HG03196 (cell line): ENCODE data around the gene VTI1A.

Experiments
- ATAC-seq: cut with Tn5 transposase; IDR thresholded peaks from one replicate; pipeline ENCODE4 v1.9.1; 2021; ENCODE audit not compliant: unreplicated experiment

Gene VTI1A

DNA sequence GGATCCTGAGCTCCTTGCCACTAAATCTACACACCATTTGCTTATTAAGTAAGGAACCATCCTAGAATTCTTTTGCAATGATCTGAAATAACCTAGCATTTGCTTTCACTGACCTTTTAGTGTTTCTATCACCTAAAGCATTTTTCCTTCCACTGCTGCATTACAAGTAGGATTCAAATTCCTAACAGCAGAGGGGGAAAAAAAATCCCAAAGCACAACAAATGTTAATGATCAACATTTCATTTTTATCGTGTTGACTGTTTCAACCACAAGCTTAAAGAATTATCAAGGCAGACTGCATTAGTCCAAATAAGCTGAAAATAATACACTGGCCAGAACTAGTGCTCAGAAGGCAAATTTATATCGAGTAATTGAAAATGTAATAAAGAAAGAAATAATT, 328.4 kb downstream of the VTI1A start:
- ATAC-seq = no peak

GRCh38 chr10:112775892-112776674, 329.1 kb downstream of the VTI1A start:
- no peak for ATAC-seq

- ATAC-seq = no peak
Observed at GRCh38 chr10:112778579-112778978, 331.6 kb downstream of the VTI1A start.

DNA sequence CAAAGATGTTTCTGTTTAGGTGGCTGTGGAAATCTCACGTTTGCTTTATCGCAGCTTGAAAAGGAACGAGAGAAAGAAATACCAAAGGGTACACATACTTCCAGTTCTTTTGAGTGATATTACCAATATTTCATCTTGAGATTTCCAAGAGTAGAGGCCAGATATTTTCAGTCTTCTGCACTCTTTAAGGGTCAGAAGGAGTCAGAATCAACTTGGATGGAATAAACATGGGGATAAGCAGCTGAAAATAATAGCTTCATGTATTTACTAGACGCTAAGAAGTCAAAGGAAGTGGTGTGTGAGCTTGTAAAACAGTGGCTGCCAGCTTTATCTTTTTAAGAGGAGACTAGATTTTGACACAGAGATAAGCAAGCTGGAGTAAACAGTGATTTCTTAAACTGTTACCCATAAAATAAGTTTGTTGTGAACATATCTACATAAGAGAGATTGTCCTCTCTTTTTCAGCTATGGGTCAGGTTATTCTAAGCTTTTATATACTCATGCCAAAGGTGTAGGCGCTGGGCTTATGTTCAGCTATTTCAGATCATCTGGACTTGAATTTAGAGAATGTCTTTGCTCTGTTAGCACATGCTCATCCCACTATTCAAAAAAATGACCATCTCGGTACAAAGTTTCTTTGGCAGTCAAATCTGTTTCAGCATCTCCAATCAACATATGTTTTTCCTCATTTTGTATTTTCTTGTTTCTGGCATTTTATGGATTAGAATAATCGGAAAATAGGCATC, 332.2 kb downstream of the VTI1A start:
- ATAC-seq = no peak

DNA sequence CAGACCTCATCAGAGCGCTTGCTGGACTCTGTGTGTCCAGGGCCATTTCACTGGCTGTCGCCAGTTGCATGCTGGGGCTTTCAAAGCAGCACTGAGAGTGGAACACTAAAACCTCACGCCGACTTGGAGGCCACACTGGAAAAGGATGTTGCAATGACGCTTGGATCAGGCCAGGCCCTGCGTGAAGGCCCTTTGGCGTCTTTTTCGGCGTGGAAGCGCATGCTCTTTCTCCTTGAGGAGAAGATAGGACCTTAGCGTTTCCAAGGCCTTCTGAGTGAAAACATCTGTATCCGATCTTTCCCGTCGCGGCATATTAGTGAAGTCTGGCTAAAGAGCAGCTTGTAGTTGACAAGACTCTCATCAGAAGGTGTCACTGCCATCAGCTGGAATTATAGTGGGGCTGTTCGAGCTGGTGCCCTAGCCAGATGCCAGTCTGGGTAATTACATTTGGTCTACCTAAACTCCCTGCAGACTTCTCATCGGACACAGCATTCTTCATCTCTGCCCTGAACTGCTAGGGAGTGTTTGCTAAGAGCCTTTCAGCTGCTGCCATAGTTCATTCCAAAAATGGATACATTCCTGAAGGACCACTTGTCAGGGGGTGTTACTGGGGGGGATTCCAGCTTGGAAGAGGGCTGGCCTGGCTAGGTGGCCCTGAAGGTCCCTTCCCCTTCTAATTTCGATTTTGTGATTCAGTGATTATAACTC, 335.3 kb downstream of the VTI1A start:
- no peak for ATAC-seq

DNA sequence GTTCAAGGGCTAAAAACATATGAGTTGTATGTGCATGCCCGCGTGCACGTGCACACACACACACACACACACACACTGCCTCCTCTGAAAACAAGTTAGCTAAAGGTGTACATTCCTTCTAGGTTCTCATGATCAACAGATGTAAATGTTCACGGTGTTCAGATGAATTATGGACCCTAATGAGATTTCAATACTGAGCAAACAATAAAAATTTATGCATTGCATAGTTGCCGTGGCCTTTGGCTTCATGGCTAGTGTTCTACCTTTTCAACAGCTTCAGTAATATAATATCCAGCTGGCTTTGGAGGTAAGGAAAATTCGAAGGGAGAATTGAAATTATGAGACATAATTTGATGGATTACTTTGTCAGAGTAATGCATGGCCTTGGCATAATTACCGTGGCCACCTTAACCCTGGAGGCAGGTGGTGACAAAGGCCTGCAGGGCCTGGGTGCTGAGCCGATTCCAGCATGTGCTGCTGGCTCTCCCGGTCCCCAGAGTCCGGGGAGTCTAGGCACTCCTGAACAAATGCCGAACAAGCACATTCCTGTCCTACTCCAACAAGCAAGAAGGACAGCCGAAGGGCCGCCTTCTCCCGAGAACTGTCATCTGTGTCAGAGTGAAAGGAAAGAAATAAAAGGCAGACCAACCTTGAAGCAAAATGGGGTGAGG, 336.5 kb downstream of the VTI1A start:
- no peak for ATAC-seq

- no peak for ATAC-seq
Observed at GRCh38 chr10:112784022-112784461, 337.0 kb downstream of the VTI1A start.

DNA sequence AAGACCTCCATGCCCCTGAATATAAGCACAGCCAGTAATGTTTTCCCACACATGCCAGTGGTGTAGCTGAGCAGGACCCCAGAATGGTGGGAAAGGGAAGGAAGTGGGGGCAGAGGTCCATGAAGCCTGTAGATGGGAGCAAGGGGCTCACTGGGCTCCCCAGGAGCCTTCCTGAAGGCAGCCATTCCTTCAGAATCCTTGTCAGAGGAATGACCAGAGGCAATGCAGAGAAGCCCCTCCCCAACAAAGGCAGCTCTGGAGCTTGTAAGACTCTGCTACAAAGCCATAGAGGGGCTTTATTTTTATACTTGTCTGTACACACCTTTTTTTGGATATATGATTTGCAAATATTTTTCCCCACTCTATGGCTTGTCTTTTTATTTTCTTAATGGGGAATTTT, 338.1 kb downstream of the VTI1A start:
- ATAC-seq = no peak

DNA sequence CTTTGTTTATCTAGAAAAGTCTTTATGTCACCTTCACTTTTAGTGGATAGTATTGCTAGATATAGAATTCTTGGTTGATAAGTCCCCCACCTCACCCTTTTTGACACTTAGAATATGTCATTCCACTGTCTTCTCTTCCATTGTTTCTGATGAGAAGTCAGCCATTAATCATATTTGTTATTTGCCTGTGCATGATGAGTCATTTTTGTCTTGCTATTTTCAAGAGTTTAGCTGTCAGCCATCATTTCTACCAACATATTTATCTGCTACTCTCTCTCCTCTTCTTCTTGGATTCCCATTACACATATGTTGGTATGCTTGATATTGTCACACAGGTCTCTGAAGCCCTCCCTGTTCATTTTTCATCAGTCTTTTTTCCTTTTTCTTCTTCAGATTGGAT, 342.2 kb downstream of the VTI1A start:
- ATAC-seq = no peak

GRCh38 chr10:112790030-112790429, 343.0 kb downstream of the VTI1A start:
- no peak for ATAC-seq

- no peak for ATAC-seq
Observed at GRCh38 chr10:112790921-112791320, 343.9 kb downstream of the VTI1A start.

GRCh38 chr10:112791447-112791846, 344.4 kb downstream of the VTI1A start:
- no peak for ATAC-seq

DNA sequence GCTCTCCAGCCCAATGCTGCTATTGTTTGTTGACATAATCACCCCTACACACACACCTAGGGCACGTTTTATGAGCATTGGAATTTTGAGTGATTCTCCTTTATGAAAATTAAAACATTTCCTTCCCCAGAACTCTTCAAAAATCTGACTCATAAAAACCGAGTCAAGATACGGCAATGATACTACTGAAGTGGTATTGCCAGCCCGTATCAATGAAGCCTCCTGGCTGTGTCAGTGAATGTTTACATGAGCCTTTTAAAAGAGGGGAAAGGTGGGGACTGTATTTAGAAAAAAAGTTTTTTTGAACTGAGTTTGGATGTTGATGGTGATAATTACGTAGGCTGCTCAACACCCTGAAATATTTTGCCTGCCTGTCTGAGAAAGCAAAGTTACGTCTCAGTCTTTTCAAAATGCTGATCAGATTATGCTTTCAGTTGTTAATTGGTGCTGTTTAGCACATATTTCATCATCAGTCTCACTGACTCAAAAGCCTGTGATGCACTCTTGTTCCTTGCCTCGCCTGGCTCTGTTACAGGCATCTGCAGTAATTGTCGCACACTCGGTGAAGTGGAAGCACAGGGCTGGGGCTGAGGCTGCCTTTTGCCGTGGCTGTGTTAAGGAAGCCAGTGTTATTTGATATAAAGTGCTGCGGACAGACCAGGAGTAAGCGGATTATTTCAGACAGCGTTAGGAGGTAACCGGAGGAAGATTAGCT, 345.6 kb downstream of the VTI1A start:
- ATAC-seq = no peak

- no peak for ATAC-seq
Observed at GRCh38 chr10:112793202-112793921, 346.3 kb downstream of the VTI1A start.

DNA sequence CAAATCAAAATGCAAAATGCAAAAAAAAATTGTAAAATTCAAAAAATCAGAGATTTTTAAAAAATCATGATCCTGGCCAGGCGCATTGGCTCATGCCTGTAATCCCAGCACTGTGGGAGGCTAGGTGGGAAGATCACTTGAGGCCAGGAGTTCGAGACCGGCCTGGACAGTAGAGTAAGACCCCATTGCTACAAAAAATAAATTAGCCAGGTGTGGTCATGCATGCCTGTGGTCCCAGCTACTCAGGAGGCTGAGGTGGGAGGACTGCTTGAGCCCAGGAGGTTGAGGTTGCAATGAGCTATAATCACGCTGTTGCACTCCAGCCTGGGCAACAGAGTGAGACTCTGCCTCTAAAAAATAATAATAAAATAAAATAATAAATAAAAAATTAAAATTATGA, 347.2 kb downstream of the VTI1A start:
- no peak for ATAC-seq

DNA sequence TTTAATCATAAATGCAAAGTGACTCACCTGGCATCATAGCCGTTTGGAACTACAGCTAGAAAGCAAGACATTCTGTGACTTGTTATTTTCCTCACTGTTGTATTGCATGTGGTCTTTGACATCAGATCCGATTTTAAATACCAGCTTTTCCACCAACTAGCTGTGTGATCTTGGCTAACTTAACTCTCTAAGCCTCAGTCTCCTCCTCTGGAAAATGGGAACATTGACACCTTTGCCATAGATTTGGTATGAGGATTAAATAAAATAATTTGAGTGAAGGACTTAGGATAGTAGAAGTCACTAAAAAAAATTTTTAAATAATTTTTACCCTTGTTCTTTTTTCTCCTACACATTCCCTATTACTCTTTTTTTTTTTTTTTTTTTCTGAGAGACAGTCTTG, 348.1 kb downstream of the VTI1A start:
- ATAC-seq = no peak

- ATAC-seq = no peak
Observed at GRCh38 chr10:112797197-112797596, 350.2 kb downstream of the VTI1A start.

- ATAC-seq = no peak
Observed at GRCh38 chr10:112797855-112798254, 350.8 kb downstream of the VTI1A start.

- ATAC-seq = no peak
Observed at GRCh38 chr10:112799038-112799437, 352.0 kb downstream of the VTI1A start.
